ENCODE data around the gene RAB10.

- TF ChIP-seq RFX5 (IDR thresholded peaks at IDR 0.05; ENCODE audit: low read depth, low read length): no peak
- TF ChIP-seq POLR2A (IDR thresholded peaks at IDR 0.05; ENCODE audit: low read depth, low read length): no peak
- TF ChIP-seq CTCF (conservative IDR thresholded peaks at IDR 0.05; ENCODE audit: low read depth, low read length): no peak
- no peak for TF ChIP-seq CEBPB (IDR thresholded peaks at IDR 0.05; ENCODE audit: low read depth, low read length)
- no peak for TF ChIP-seq ELK1 (IDR thresholded peaks at IDR 0.05; ENCODE audit: borderline replicate concordance, low read depth, low read length)
Measured at GRCh38 chr2:26161926-26162325, 128.0 kb downstream of the RAB10 start.
